ENCODE data around the gene UQCR11.

UQCR11 gene

GRCh38 chr19:1558552-1558951 lies 46.7 kb downstream of the UQCR11 start:
- H3K27ac Mint-ChIP-seq: no peak overlapping the region
- H3K36me3 Mint-ChIP-seq: no peaks in the 10 kb centered on the region
- no peaks in the 10 kb centered on the region for H3K27me3 Mint-ChIP-seq
- no peak overlapping the region for H3K4me3 Mint-ChIP-seq
- H3K9me3 Mint-ChIP-seq: no peaks in the 10 kb centered on the region
- H3K4me1 Mint-ChIP-seq: no peaks in the 10 kb centered on the region
- ATAC-seq: no peak

- Mint-ChIP-seq H3K4me3 (no peak overlapping the region), H3K4me1 (no peaks in the 10 kb centered on the region), H3K27me3 (peaks cover 12% of the 10 kb centered on the region), H3K36me3 (no peaks in the 10 kb centered on the region), H3K27ac (no peak overlapping the region), H3K9me3 (no peaks in the 10 kb centered on the region)
- peak; percentile 48 for ATAC-seq
These were observed 48.7 kb downstream of the UQCR11 start for GRCh38 chr19:1556390-1557070.

- ATAC-seq: peak; percentile 69
- Mint-ChIP-seq H3K27ac (no peak overlapping the region), H3K9me3 (no peaks in the 10 kb centered on the region), H3K4me3 (no peak overlapping the region), H3K4me1 (no peaks in the 10 kb centered on the region), H3K27me3 (peaks cover 13% of the 10 kb centered on the region), H3K36me3 (no peaks in the 10 kb centered on the region)
These were observed 49.5 kb downstream of the UQCR11 start for GRCh38 chr19:1555487-1556389.

GRCh38 chr19:1554968-1555367 lies 50.3 kb downstream of the UQCR11 start:
- no peaks in the 10 kb centered on the region for H3K36me3 Mint-ChIP-seq
- no peak overlapping the region for H3K4me3 Mint-ChIP-seq
- no peak overlapping the region for H3K27ac Mint-ChIP-seq
- H3K4me1 Mint-ChIP-seq: no peaks in the 10 kb centered on the region
- no peaks in the 10 kb centered on the region for H3K9me3 Mint-ChIP-seq
- H3K27me3 Mint-ChIP-seq: peaks cover 21% of the 10 kb centered on the region
- no peak for ATAC-seq

- Mint-ChIP-seq H3K27ac (no peak overlapping the region), H3K4me3 (no peak overlapping the region), H3K9me3 (peaks cover 3% of the 10 kb centered on the region), H3K27me3 (peaks cover 31% of the 10 kb centered on the region), H3K4me1 (no peaks in the 10 kb centered on the region), H3K36me3 (no peaks in the 10 kb centered on the region)
- no peak for ATAC-seq
These were observed 51.8 kb downstream of the UQCR11 start for GRCh38 chr19:1553415-1553814.

- H3K9me3 Mint-ChIP-seq: peaks cover 3% of the 10 kb centered on the region
- no peak overlapping the region for H3K27ac Mint-ChIP-seq
- H3K4me3 Mint-ChIP-seq: no peak overlapping the region
- H3K36me3 Mint-ChIP-seq: no peaks in the 10 kb centered on the region
- ATAC-seq: no peak
- H3K4me1 Mint-ChIP-seq: peaks cover 2% of the 10 kb centered on the region
- peaks cover 34% of the 10 kb centered on the region for H3K27me3 Mint-ChIP-seq
These were observed 53.9 kb downstream of the UQCR11 start for GRCh38 chr19:1551068-1552040.

- no peaks in the 10 kb centered on the region for H3K36me3 Mint-ChIP-seq
- H3K9me3 Mint-ChIP-seq: peaks cover 3% of the 10 kb centered on the region
- H3K4me3 Mint-ChIP-seq: no peak overlapping the region
- peaks cover 7% of the 10 kb centered on the region for H3K4me1 Mint-ChIP-seq
- H3K27ac Mint-ChIP-seq: no peak overlapping the region
- no peak for ATAC-seq
- H3K27me3 Mint-ChIP-seq: peaks cover 41% of the 10 kb centered on the region
These were observed 55.8 kb downstream of the UQCR11 start for GRCh38 chr19:1549332-1549945.
